Fibroblast of the aortic adventitia (primary cell): ENCODE data around the gene MYRFL. TPM values are rescaled to one million over a fixed set of nuclear protein-coding genes. Genes with fewer than 3 reads are reported as not detected.
"Not testable (repeated sequence)": the region's sequence is repeated elsewhere in the genome, so short reads cannot be mapped to it uniquely, and the experiment has no call there.

ENCODE experiments used
- DNase-seq: peaks from one replicate; pipeline ENCODE4 v3.0.0-alpha.2; 2010; ENCODE audit warnings: low read depth
- H3K4me3 ChIP-seq: 2 replicates; pipeline ENCODE4 v1.5.1; 2011; ENCODE audit warnings: low read depth, mild to moderate bottlenecking, control low read depth, low read length, moderate library complexity
- CTCF ChIP-seq: IDR thresholded peaks from 2 replicates; pipeline ENCODE4 v1.5.1; 2011; ENCODE audit warnings: mild to moderate bottlenecking, low read length, control low read depth, inconsistent platforms; ENCODE audit not compliant: insufficient read depth
- total RNA-seq: library from RNA; depleted of rRNA; stranded (reverse); fragments of >200 nt; gene quantifications from 2 replicates; pipeline ENCODE4 v1.2.3, GENCODE V29; 2012; ENCODE audit warnings: low replicate concordance

The MYRFL gene
- total RNA-seq, 1 donor: not detected

- no peak for TF ChIP-seq CTCF
- no peak for DNase-seq
- no peak overlapping the region for H3K4me3 ChIP-seq
Measured at GRCh38 chr12:69986114-69986513, 161.1 kb downstream of the MYRFL start.

GRCh38 chr12:69987579-69988091 is 162.6 kb downstream of the MYRFL start:
- peak overlapping the region; percentile 13 for H3K4me3 ChIP-seq
- TF ChIP-seq CTCF: no peak
- DNase-seq: peak; percentile 99

DNA sequence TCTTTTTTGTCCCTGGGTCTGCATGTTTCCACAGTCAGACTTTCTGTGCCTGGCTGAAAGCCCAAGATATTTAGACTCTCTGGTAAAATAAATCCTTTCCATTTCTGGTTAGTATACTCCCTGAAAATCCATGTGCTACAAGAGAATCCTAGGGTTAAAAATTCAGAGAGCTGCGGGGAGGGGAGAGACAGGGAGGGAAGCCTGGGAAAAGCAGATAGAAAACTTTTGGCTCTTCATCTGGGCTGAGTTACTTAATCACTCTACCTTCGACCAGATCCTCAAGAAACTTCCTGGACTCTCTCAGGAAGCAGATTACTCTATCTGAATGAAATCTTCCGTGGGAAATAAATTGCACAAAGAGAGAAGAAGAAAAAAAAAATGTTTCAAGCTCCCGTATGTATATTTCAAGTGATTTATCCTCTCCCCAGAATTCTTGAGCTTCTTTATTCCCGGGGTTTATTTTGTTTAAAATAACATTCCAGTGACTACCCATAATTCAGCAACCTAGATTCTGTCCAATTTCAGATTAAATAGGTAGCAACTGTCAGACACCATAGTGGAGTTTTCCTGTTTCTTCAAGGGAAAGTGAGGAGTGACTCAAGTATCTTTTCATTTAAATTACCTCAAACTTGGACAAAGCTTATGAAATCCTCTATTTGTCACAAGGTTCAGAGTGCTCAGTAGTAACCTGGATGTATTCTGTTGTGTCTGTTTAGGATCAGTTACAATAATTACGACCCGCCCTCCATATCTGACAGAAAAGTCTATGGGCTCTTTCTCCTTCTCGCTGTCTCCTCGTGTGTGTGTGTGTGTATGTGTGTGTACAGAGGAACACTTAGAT is 163.7 kb downstream of the MYRFL start:
- no peak for TF ChIP-seq CTCF
- DNase-seq: peak; percentile 91
- H3K4me3 ChIP-seq: no peak overlapping the region

DNA sequence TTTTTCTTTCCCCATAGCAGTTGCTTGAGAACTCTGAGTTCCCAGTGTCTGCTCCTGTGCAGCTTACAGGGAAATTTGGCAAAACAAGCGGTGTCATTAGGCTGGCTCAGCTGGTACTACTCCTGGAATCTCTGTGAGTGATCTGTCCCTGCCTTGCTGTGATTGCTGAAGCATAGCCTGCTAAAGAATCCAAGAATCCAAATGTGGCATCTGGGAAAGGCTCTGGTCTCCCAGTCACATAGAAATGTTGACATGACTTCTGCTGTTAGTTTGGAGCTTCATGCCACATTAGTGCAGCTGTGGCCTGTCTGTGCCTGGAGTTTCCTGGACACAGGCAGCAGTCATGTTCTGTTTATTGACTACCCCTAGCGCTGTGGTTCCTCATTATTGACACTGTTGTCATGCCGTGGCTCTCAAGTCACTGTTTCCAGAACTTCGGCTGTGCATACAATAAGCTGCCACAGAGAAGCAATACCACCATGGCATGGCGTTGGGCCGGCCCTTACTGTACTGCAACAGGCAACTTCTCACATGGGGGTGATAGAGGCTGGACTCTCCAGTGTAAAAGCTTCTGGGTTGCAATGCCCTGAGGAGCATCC is 166.8 kb downstream of the MYRFL start:
- TF ChIP-seq CTCF: no peak
- no peak for DNase-seq
- no peak overlapping the region for H3K4me3 ChIP-seq

GRCh38 chr12:69993433-69993832 is 168.4 kb downstream of the MYRFL start:
- no peak for DNase-seq
- no peak for TF ChIP-seq CTCF
- no peak overlapping the region for H3K4me3 ChIP-seq

DNA sequence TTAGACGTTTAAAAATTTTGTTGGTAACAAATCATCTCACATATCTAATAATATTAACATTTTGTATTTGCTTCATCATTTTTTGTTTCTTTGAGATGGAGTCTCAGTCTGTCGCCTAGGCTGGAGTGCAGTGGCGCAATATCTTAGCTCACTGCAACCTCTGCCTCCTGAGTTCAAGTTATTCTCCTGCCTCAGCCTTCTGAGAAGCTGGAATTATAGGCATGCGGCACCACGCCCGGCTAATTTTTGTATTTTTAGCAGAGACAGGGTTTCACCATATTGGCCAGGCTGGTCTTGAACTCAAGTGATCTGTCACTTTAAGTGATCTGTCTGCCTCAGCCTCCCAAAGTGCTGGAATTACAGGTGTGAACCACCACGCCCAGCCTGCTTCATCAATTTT is 169.1 kb downstream of the MYRFL start:
- not testable (repeated sequence) for H3K4me3 ChIP-seq, DNase-seq

DNA sequence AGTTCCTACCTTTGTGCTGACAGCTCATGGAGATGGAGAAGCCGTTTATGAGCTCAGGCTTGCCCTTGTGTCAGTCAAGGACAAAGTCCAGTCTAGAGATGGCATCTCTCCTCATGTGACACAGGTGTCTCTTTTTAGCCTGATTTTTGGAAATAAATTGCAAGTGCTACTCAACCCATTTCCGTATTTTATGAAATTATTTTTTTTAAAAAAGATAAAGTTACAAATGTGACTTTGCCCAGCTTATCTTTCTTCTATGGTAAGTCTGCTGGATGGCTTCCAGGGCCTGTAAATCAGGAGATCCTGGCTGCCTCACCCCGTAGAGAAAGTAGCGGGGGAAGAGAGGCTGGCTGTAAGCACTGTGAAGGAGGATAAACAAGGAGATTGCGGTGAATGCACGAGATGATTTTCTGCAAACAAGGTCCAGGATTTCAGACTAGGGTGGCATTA is 169.7 kb downstream of the MYRFL start:
- peak; percentile 15 for DNase-seq
- no peak overlapping the region for H3K4me3 ChIP-seq
- no peak for TF ChIP-seq CTCF
